IPS-NIHi7 (cell line): ENCODE data around the gene GJB3.
"Not testable (repeated sequence)": the region's sequence is repeated elsewhere in the genome, so short reads cannot be mapped to it uniquely, and the experiment has no call there.

ENCODE experiments used
- DNase-seq: peaks from one replicate; pipeline ENCODE4 v3.0.0; 2012; ENCODE audit warnings: mixed read lengths; ENCODE audit errors: extremely low spot score

GJB3 gene

GRCh38 chr1:34761176-34761761, 19.7 kb upstream of the GJB3 start:
- DNase-seq: no peak

GRCh38 chr1:34761776-34762307, 19.2 kb upstream of the GJB3 start:
- no peak for DNase-seq

GRCh38 chr1:34762474-34763141, 18.4 kb upstream of the GJB3 start:
- no peak for DNase-seq

GRCh38 chr1:34763142-34763781, 17.8 kb upstream of the GJB3 start:
- peak; percentile 62 for DNase-seq

- DNase-seq: no peak
Observed at GRCh38 chr1:34768856-34769255, 12.2 kb upstream of the GJB3 start.

GRCh38 chr1:34770891-34771504, 10.0 kb upstream of the GJB3 start:
- no peak for DNase-seq

- DNase-seq: no peak
Observed at GRCh38 chr1:34771573-34772371, 9.2 kb upstream of the GJB3 start.

- DNase-seq: not testable (repeated sequence)
Observed at GRCh38 chr1:34773114-34773513, 7.9 kb upstream of the GJB3 start.

- no peak for DNase-seq
Observed at GRCh38 chr1:34774957-34775356, 6.1 kb upstream of the GJB3 start.

- DNase-seq: no peak
Observed at GRCh38 chr1:34776911-34777310, 4.1 kb upstream of the GJB3 start.

GRCh38 chr1:34777519-34778321, 3.3 kb upstream of the GJB3 start:
- no peak for DNase-seq

- DNase-seq: no peak
Observed at GRCh38 chr1:34778381-34778780, 2.6 kb upstream of the GJB3 start.

- DNase-seq: no peak
Observed at GRCh38 chr1:34779005-34779404, 2.0 kb upstream of the GJB3 start.

- no peak for DNase-seq
Observed at GRCh38 chr1:34779526-34779925, 1.5 kb upstream of the GJB3 start.

- no peak for DNase-seq
Observed at GRCh38 chr1:34779962-34780361, 1.1 kb upstream of the GJB3 start.

- no peak for DNase-seq
Observed at GRCh38 chr1:34780528-34780927, 486 bp upstream of the GJB3 start.

GRCh38 chr1:34781844-34782391, 904 bp downstream of the GJB3 start:
- DNase-seq: peak; percentile 39

- DNase-seq: no peak
Observed at GRCh38 chr1:34784751-34785221, 3.8 kb downstream of the GJB3 start.

GRCh38 chr1:34785231-34785874, 4.3 kb downstream of the GJB3 start:
- DNase-seq: no peak

GRCh38 chr1:34785875-34786470, 5.0 kb downstream of the GJB3 start:
- DNase-seq: no peak
